ENCODE results near the gene MARF1.
"Not testable (repeated sequence)": the region's sequence is repeated elsewhere in the genome, so short reads cannot be mapped to it uniquely, and the experiment has no call there.

Gene MARF1

GRCh38 chr16:15599303-15600070, 43.5 kb downstream of the MARF1 start:
- no peak for FAIRE-seq

GRCh38 chr16:15598648-15599190, 44.2 kb downstream of the MARF1 start:
- FAIRE-seq = no peak

DNA sequence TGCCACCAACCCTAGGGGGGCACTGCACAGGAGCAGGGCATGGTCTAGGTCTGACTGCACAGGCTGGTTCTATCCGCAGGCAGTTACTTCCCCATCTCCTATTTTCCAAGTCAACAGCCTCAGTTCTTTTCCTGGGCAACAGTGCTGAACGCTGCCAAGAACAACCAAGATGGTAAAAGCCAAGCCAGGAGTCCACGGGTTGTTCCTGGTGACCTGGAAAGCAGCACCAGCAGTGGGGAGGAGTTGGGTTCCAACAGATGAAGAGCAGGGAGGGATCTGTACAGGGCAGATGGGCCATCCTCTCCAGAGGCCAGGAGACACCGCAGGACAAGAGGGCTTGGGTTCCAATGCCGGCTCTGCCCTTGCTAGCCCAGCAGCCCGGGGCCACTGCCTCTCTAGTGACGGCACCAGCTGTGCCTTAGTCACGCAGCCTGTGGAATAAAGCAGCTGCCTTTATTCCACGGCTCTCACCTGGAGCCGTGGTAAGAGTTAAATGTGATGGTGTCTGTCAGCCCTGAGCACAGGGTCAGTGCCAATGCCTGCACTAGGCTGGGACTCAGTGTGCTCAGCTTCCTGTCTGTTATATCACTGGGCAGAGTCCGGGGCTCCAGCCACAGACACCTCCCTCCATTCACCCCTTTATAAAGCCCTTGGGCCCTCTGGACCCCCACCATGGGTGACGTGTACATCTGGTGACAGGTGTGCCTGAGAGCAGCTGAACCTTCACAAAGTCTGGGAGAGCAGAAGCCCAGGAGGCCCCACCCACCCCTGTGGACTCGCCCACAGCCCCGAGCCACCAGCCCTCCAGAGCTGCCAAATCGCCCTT, 44.9 kb downstream of the MARF1 start:
- no peak for FAIRE-seq

GRCh38 chr16:15597135-15597534, 45.8 kb downstream of the MARF1 start:
- no peak for FAIRE-seq

- no peak for FAIRE-seq
Measured at GRCh38 chr16:15594711-15595320, 48.1 kb downstream of the MARF1 start.

- no peak for FAIRE-seq
Measured at GRCh38 chr16:15593235-15593634, 49.7 kb downstream of the MARF1 start.

- FAIRE-seq = no peak
Measured at GRCh38 chr16:15592324-15592723, 50.6 kb downstream of the MARF1 start.

DNA sequence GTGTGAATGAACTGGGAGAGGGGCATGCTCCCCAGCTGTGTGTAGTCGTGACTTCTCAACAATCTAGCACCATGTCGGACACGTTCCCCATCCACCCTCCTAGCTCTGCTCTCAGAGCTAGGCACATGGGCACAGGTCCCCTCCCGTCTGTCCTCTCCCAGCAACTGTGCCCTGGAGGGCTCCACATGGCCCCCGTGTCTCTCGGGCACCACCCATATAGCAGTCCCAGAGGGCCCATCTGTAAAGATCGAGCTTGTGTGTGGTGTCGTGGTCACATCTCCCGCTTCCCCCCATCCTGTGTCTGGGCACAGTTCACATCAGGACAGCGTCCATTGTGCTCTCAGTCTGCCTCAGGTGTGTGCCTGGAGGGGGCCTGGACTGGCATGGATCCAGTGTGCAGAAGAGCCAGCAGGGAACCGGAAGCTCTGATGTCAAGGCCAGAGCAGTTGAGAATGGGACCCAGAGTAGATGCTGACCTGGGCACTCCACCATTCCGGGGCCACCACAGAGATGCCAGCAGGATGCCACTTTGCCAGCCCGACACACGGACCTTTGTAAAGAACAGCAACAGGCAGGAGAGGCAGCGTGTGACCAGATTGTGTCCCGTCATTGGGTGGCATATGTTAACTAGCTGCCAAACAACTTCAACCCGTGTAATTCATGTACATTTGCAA, 55.7 kb downstream of the MARF1 start:
- no peak for FAIRE-seq

DNA sequence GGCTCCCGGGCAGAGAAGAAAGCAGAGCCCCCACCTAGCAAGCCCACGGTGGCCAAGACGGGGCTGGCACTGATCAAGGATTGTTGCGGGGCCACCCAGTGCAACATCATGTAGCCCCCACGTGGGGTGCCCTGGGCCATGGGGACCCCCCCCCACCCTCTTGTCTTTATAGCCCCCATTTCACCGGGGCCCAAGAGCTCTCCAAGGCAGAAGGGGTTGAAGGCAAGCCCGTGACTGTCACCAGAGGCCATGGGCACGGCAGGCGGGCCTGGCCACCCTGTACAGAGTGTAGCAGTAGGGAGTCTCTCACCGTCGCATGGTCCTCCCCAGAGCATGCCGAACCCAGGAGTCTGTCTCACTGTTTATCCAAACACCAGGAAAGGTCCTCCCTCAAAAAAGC, 56.2 kb downstream of the MARF1 start:
- no peak for FAIRE-seq

GRCh38 chr16:15585956-15586355, 57.0 kb downstream of the MARF1 start:
- no peak for FAIRE-seq

GRCh38 chr16:15583526-15583925, 59.4 kb downstream of the MARF1 start:
- no peak for FAIRE-seq

DNA sequence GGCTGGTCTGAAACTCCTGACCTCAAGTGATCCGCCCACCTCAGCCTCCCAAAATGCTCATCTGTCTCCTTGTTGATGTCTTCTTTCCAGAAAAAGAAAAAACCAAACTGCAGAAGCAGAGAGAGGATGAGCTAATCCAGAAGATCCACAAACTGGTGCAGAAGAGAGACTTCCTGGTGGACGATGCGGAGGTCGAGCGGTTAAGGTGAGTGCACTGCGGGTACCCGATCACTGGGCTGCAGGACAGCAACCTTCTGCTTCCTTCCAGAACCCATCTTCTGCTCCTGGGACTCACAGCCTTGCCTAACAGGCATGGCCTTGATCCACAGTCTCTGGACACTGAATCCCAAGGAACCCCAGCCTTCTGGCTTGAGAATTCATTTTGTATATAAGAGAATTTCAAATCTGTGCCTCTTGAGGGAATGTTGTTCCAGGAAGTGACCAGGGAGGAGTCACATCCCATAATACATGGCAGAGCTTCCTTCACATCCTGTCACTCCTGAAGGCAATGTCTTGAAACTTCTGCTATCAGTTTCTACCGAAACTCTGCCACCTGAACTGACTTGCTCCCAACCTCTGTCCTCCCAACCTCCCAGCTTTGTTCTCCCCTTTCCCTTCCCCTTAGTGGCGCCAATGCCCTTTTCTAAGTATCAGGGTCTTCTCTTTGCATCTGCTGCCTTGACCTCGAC, 61.7 kb downstream of the MARF1 start:
- no peak for FAIRE-seq

GRCh38 chr16:15578824-15579223, 64.1 kb downstream of the MARF1 start:
- no peak for FAIRE-seq

DNA sequence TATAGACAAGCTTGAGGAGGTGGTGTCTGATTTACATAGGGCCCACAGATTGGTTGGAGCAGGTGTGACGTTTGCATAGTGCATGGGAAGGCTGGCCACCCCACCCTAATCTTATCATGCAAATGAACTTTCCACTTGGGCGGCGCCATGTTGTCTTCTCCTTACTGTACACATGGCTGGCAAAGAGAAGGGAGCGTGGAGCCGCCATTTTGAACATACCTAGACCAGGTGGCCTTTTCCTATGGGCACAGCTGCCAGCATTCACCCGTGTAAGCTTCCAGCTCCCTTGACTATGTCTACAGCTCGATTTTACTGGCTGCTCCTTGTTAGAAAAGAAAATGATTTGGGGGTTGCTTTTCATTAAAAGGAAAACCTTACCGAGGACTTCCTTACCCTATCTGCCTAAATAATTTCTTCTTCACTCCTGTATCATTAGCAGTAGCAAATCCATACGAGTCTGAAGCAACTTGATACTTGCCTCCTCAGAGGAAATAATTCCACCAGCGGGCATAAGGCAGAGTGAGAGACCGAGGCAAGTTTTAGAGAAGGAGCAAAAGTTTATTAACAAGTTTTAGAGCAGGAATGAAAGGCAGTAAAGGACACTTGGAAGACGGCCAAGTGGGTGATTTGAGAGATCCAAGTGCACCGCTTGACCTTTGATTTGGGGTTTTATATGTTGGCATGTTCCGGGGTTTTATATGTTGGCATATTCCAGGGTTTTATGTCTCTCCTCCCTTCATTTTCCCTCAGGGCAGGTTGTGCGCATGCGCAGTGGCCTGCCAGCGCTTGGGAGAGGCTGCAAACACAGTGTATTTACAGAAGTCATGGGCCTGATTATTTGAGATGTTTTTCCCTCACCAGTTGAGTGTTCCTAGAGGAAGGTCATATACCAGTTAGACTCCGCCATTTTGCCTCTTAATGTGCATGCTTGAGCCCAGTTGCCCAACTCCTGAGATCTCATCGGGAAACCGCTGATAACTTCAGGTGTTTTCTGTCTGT, 65.7 kb downstream of the MARF1 start:
- no peak for FAIRE-seq

DNA sequence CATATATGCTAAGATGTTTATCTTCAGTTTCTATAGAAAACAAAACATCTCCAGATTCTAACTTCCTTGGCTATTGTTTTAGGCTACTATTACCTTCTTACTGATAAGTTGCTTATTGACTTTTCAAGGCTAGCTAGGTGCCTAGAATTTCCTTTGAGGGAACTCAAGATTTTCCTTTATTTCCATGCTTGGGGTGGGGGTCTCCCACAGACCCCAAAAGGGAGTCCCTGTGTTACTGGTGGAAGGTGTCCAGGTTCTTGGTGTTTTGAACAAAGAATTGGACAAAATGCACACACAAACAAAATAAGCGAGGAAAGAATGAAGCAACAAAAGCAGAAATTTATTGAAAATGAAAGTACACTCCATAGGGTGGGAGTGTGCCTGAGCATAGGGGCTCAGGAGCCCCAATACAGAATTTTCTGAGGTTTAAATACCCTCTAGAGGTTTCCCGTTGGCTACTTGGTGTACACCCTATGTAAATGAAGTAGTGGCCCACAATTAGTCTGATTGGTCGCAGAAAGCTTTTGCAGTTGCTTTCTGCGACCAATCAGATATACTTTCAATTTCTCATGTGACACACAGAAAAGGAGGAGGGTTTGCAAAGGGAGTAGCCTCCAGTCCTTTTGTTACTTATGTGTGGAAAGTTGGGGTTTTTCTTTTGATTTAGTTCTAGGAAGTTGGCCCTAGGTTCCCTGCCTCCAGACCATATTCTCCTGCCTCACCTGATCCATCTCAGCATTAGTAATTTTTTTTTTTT, 67.5 kb downstream of the MARF1 start:
- FAIRE-seq = no peak

GRCh38 chr16:15574614-15574948, 68.4 kb downstream of the MARF1 start:
- FAIRE-seq = no peak

- FAIRE-seq = not testable (repeated sequence)
Measured at GRCh38 chr16:15573896-15574613, 68.9 kb downstream of the MARF1 start.

GRCh38 chr16:15573274-15573895, 69.6 kb downstream of the MARF1 start:
- no peak for FAIRE-seq
